Gastroesophageal sphincter (tissue), 4 donors: Measurements from ENCODE around the gene ARHGAP26. TPM values are rescaled to one million over a fixed set of nuclear protein-coding genes. Genes with fewer than 3 reads are reported as not detected.
A peak's percentile ranks its signal among the peaks of the same experiment; 100 is the strongest.

Experiments used
- ATAC-seq: fragments of 150-250 bp; one replicate; pipeline ENCODE4 v1.9.1; 2016; ENCODE audit warnings: mild to moderate bottlenecking, moderate library complexity
- H3K27ac ChIP-seq, 4 donors: fragments of 200-600 bp; sonication (generic) in 3 of 4; 1 replicate in 3 of 4; 2 replicates in 1 of 4; pipeline ENCODE4 v1.5.1; 2016 to 2019
- H3K27me3 ChIP-seq: fragments of 200-600 bp; sonication (generic); one replicate; pipeline ENCODE4 v1.5.1; 2019
- H3K36me3 ChIP-seq, 2 donors: fragments of 200-600 bp; sonication (generic); one replicate each; pipeline ENCODE4 v1.5.1; 2019; ENCODE audit warnings: control low read depth in 1 of 2
- H3K4me1 ChIP-seq, 3 donors: fragments of 200-600 bp; sonication (generic); 1 replicate in 2 of 3; 2 replicates in 1 of 3; pipeline ENCODE4 v1.5.1; 2016 to 2019; ENCODE audit warnings: control low read depth in 2 of 3
- H3K4me3 ChIP-seq, 2 donors: fragments of 200-600 bp; sonication (generic); one replicate each; pipeline ENCODE4 v1.5.1; 2019; ENCODE audit warnings: mild to moderate bottlenecking in 1 of 2, moderate library complexity in 1 of 2
- H3K9me3 ChIP-seq, 3 donors: fragments of 200-600 bp; sonication (generic); one replicate each; pipeline ENCODE4 v1.5.1; 2017 to 2019; ENCODE audit warnings: control low read depth in 2 of 3
- EP300 ChIP-seq: sonication (generic); formaldehyde crosslinking; IDR thresholded peaks from one replicate; pipeline ENCODE4 v1.6.1; 2017; ENCODE audit warnings: antibody characterized with exemption, mild to moderate bottlenecking
- POLR2A ChIP-seq, 2 donors: fragments of 450-650 bp; IDR thresholded peaks; one replicate each; pipeline ENCODE4 v1.6.1; 2017; ENCODE audit warnings: antibody characterized with exemption in 2 of 2, mild to moderate bottlenecking in 2 of 2, moderate library complexity in 1 of 2
- POLR2AphosphoS5 ChIP-seq: sonication (generic); formaldehyde crosslinking; IDR thresholded peaks from one replicate; pipeline ENCODE4 v1.6.1; 2017; ENCODE audit warnings: antibody characterized with exemption
- WGBS, 2 donors: methylation state at CpG; one replicate each; pipeline ENCODE4 v1.1.5; 2018; ENCODE audit warnings: low coverage in 1 of 2; 5-methylcytosine and 5-hydroxymethylcytosine counted together
- total RNA-seq, 4 donors: library from RNA; depleted of rRNA; stranded (reverse); fragments of >200 nt; gene quantifications; one replicate each; pipeline ENCODE4 v1.1.0, GENCODE V29; 2016
- TF ChIP-seq, protein P1 (sequence below), 4 experiments: fragments of 200-600 bp in 2 of 4; fragments of 450-650 bp in 2 of 4; sonication (generic) in 1 of 4; IDR thresholded peaks; one replicate each; pipeline ENCODE4 v1.5.1; 2017 to 2019; ENCODE audit warnings: antibody characterized with exemption in 4 of 4, mild to moderate bottlenecking in 2 of 4, moderate library complexity in 2 of 4

Gene ARHGAP26
- total RNA-seq, 4 donors from 2014 or later: 15.2 to 41.7 (median 31.7) TPM

GRCh38 chr5:143248822-143249579 lies 478.8 kb downstream of the ARHGAP26 start:
- Histone ChIP-seq H3K36me3 (no peaks in the 10 kb centered on the region), H3K27me3 (no peaks in the 10 kb centered on the region), H3K9me3 (no peaks in the 10 kb centered on the region), H3K4me3 (no peak overlapping the region), H3K27ac (peak overlapping the region in 1 of 4 donors; percentile 17), H3K4me1 (peaks cover 0 to 14% (median 0%) of the 10 kb centered on the region in 3 donors)
- TF ChIP-seq EP300 (no peak), POLR2AphosphoS5 (no peak), POLR2A (IDR thresholded peaks at IDR 0.05) (no peak)
- TF ChIP-seq, protein P1, sequence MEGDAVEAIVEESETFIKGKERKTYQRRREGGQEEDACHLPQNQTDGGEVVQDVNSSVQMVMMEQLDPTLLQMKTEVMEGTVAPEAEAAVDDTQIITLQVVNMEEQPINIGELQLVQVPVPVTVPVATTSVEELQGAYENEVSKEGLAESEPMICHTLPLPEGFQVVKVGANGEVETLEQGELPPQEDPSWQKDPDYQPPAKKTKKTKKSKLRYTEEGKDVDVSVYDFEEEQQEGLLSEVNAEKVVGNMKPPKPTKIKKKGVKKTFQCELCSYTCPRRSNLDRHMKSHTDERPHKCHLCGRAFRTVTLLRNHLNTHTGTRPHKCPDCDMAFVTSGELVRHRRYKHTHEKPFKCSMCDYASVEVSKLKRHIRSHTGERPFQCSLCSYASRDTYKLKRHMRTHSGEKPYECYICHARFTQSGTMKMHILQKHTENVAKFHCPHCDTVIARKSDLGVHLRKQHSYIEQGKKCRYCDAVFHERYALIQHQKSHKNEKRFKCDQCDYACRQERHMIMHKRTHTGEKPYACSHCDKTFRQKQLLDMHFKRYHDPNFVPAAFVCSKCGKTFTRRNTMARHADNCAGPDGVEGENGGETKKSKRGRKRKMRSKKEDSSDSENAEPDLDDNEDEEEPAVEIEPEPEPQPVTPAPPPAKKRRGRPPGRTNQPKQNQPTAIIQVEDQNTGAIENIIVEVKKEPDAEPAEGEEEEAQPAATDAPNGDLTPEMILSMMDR (IDR thresholded peaks at IDR 0.05): no peak
- ATAC-seq: no peak
- 58 to 90% methylated on average over 2 to 3 of the region's 3 CpGs for WGBS, 2 donors

- Histone ChIP-seq H3K9me3 (no peaks in the 10 kb centered on the region), H3K4me3 (no peak overlapping the region), H3K4me1 (peaks cover 0 to 7% (median 0%) of the 10 kb centered on the region in 3 donors), H3K27me3 (no peaks in the 10 kb centered on the region), H3K27ac (no peak overlapping the region), H3K36me3 (no peaks in the 10 kb centered on the region)
- 54 to 86% methylated on average over 1 to 2 of the region's 2 CpGs for WGBS, 2 donors
- no peak for ATAC-seq
- TF ChIP-seq, protein P1 (IDR thresholded peaks at IDR 0.05): no peak
- TF ChIP-seq EP300 (no peak), POLR2AphosphoS5 (no peak), POLR2A (IDR thresholded peaks at IDR 0.05) (no peak)
Observed at GRCh38 chr5:143249851-143250250, 479.7 kb downstream of the ARHGAP26 start.

GRCh38 chr5:143251190-143251589 lies 481.0 kb downstream of the ARHGAP26 start:
- 90 to 93% methylated on average over 3 of the region's 3 CpGs for WGBS, 2 donors
- no peaks in the 10 kb centered on the region for H3K36me3 ChIP-seq
- H3K9me3 ChIP-seq: no peaks in the 10 kb centered on the region
- no peak for ATAC-seq
- no peak for TF ChIP-seq POLR2AphosphoS5
- TF ChIP-seq POLR2A (IDR thresholded peaks at IDR 0.05): no peak
- TF ChIP-seq EP300: no peak
- TF ChIP-seq, protein P1 (IDR thresholded peaks at IDR 0.05): no peak
- H3K27me3 ChIP-seq: no peaks in the 10 kb centered on the region
- no peak overlapping the region for H3K27ac ChIP-seq
- H3K4me3 ChIP-seq: no peak overlapping the region
- peaks cover 0 to 7% (median 0%) of the 10 kb centered on the region in 3 donors for H3K4me1 ChIP-seq

DNA sequence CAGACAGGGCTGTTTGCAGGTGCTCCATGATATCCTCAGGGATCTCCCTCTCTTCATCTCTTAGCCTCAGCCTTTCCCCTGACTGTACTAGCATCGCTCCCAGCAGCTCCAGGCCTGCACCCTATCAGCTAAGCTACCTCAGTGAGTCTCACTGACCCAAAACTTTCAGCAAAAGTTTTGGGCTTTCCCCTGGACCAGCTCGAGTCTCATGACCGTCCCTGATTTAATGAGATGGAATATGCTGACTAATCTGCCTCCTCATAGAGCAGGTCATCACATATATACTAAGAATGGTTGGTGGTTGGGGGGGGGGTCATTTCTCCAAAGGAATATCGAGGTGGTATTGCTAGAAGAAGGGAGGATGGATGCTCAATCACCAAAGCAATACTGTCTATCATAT lies 481.8 kb downstream of the ARHGAP26 start:
- Histone ChIP-seq H3K4me3 (no peak overlapping the region), H3K36me3 (no peaks in the 10 kb centered on the region), H3K27me3 (no peaks in the 10 kb centered on the region), H3K4me1 (peaks cover 0 to 7% (median 0%) of the 10 kb centered on the region in 3 donors), H3K9me3 (no peaks in the 10 kb centered on the region), H3K27ac (no peak overlapping the region)
- 90 to 93% methylated on average over 4 of the region's 4 CpGs for WGBS, 2 donors
- ATAC-seq: no peak
- TF ChIP-seq POLR2A (IDR thresholded peaks at IDR 0.05) (no peak), EP300 (no peak)

DNA sequence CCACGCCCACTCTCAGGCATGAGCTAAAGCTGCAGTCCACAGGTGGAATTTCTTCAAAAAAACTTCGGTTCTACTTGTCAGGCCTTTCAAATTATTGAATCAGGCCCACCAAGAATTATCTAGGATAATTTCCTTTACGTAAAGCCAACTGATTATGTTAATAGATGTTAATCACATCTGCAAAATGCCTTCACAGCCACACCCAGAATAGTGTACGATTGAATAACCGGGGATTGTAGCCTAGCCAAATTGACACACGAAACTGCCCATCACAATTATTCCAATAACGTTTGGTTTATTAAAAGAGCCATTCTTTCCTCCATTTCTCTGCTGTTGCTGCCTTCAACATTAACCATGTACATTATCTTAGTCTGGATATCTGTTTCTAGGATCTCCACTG lies 484.6 kb downstream of the ARHGAP26 start:
- Histone ChIP-seq H3K27me3 (no peaks in the 10 kb centered on the region), H3K9me3 (no peaks in the 10 kb centered on the region), H3K4me3 (no peak overlapping the region), H3K27ac (no peak overlapping the region), H3K4me1 (no peaks in the 10 kb centered on the region), H3K36me3 (no peaks in the 10 kb centered on the region)
- ATAC-seq: no peak
- TF ChIP-seq, protein P1 (IDR thresholded peaks at IDR 0.05): no peak
- no peak for TF ChIP-seq EP300
- no peak for TF ChIP-seq POLR2A (IDR thresholded peaks at IDR 0.05)
- TF ChIP-seq POLR2AphosphoS5: no peak
- WGBS, 2 donors: 85 to 86% methylated on average over 6 to 7 of the region's 7 CpGs
